Vagina (tissue), 2 donors: Measurements from ENCODE around the gene LRIG2. TPM values are rescaled to one million over a fixed set of nuclear protein-coding genes. Genes with fewer than 3 reads are reported as not detected.

Experiments used
- DNase-seq, 2 donors: peaks; one replicate each; pipeline ENCODE4 v3.0.0-alpha.2; 2017; ENCODE audit errors: extremely low spot score in 2 of 2
- H3K27ac ChIP-seq: fragments of 200-600 bp; sonication (generic); one replicate; pipeline ENCODE4 v1.5.1; 2019
- H3K27me3 ChIP-seq: fragments of 200-600 bp; sonication (generic); one replicate; pipeline ENCODE4 v1.5.1; 2019
- H3K36me3 ChIP-seq, 2 donors: fragments of 200-600 bp; sonication (generic); one replicate each; pipeline ENCODE4 v1.5.1; 2017 to 2019
- H3K4me1 ChIP-seq: fragments of 200-600 bp; sonication (generic); one replicate; pipeline ENCODE4 v1.5.1; 2019
- H3K4me3 ChIP-seq, 2 donors: fragments of 200-600 bp; sonication (generic); 1 replicate in 1 of 2; 2 replicates in 1 of 2; pipeline ENCODE4 v1.5.1; 2016 to 2019
- H3K9me3 ChIP-seq: fragments of 200-600 bp; sonication (generic); one replicate; pipeline ENCODE4 v1.5.1; 2019
- POLR2A ChIP-seq, 2 donors: fragments of 450-650 bp; IDR thresholded peaks; one replicate each; pipeline ENCODE4 v1.6.1; 2017; ENCODE audit warnings: antibody characterized with exemption in 2 of 2, mild to moderate bottlenecking in 2 of 2, moderate library complexity in 2 of 2
- POLR2AphosphoS5 ChIP-seq, 2 donors: sonication (generic); formaldehyde crosslinking; IDR thresholded peaks; one replicate each; pipeline ENCODE4 v1.9.0; 2017; ENCODE audit warnings: antibody characterized with exemption in 2 of 2, mild to moderate bottlenecking in 2 of 2, low read depth in 1 of 2; ENCODE audit not compliant: insufficient read depth in 1 of 2
- intact Hi-C: fragments of 100-400 bp; cut with DNase I; formaldehyde crosslinking; loops from one replicate; pipeline ENCODE4 v1.15.1; 2023
- total RNA-seq: library from RNA; depleted of rRNA; stranded (reverse); fragments of >200 nt; gene quantifications from one replicate; pipeline ENCODE4 v1.2.3, GENCODE V29; 2016
- TF ChIP-seq, protein P1 (sequence below), 3 experiments: fragments of 450-650 bp in 2 of 3; fragments of 200-600 bp in 1 of 3; sonication (generic) in 1 of 3; IDR thresholded peaks; one replicate each; pipeline ENCODE4 v1.5.1; 2017 to 2019; ENCODE audit warnings: antibody characterized with exemption in 3 of 3, mild to moderate bottlenecking in 2 of 3, moderate library complexity in 2 of 3

LRIG2 gene
- total RNA-seq, 1 donor from 2014 or later: 43.0 TPM

DNA sequence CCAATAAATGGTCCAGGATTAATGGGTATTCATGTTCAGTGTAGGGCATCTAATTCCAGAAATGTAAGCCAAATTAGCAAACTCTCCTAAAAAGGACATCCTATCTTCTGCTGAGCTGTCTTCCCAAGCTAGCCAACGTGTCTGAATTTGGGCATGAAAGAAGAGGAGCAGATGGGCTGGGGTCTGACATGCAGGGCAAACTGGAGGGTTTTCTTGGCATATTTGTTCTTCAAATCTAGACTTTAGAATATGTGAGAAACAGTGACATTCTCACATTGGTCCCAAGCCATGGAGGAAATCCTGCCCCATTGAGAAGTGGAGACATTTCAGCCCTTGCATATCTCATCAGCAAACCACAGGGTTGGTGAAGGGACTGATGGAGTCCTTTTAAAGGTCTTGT lies 67.2 kb downstream of the LRIG2 start:
- intact Hi-C loops: loop anchor here (5.0 kb wide), 1 partner anchor 542 kb away; no protein-coding TSS in a partner anchor
- no peaks in the 10 kb centered on the region for H3K27me3 ChIP-seq
- no peaks in the 10 kb centered on the region for H3K9me3 ChIP-seq
- H3K27ac ChIP-seq: no peak overlapping the region
- TF ChIP-seq, protein P1, sequence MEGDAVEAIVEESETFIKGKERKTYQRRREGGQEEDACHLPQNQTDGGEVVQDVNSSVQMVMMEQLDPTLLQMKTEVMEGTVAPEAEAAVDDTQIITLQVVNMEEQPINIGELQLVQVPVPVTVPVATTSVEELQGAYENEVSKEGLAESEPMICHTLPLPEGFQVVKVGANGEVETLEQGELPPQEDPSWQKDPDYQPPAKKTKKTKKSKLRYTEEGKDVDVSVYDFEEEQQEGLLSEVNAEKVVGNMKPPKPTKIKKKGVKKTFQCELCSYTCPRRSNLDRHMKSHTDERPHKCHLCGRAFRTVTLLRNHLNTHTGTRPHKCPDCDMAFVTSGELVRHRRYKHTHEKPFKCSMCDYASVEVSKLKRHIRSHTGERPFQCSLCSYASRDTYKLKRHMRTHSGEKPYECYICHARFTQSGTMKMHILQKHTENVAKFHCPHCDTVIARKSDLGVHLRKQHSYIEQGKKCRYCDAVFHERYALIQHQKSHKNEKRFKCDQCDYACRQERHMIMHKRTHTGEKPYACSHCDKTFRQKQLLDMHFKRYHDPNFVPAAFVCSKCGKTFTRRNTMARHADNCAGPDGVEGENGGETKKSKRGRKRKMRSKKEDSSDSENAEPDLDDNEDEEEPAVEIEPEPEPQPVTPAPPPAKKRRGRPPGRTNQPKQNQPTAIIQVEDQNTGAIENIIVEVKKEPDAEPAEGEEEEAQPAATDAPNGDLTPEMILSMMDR (IDR thresholded peaks at IDR 0.05): no peak
- no peak for TF ChIP-seq POLR2AphosphoS5 (IDR thresholded peaks at IDR 0.05; ENCODE audit: insufficient read depth in 1 of 2, low read depth in 1 of 2)
- no peak for TF ChIP-seq POLR2A (IDR thresholded peaks at IDR 0.05)
- DNase-seq: no peak
- H3K4me3 ChIP-seq: no peak overlapping the region
- H3K36me3 ChIP-seq: no peaks in the 10 kb centered on the region
- H3K4me1 ChIP-seq: peaks cover 28% of the 10 kb centered on the region

DNA sequence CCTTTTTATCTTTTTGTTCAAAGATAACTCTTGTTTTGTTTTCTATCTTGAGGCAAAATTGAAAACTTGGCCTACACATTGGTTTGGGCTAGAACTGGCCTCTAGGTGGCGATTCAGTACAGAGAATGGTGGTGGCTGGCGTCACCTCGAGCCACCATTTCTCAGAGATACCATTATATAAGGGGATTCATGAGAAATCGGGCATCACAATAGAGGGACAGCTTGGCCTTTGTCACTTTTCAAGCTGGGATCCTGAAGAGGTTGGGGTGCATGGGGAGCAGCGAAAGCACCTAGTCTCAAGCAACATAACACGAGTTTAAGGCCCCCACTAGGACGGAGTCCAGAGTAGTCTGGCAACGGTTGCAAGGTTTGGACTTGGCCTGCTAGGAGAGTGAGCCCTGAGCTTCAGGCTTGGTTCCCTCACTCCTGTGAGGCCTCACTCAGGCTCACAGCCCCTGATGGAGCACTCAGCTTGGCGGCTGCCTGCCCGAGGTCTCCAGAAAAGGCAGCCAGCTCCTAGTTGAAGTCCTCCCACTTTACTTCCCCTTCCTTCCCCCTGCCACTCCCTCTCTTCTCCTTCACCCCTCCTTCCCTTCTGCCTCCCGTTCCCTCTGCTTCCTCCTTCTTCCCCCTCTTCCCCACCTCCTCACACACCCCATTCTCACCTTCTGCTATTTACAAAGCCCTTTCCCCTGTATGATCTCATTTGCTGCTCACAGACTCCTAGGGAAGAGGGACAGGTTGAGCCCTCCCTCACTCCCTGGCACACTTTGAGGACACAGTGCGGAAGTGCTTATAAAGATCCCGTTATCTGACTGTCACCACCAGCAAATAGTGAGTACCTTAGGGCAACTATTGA lies 67.8 kb downstream of the LRIG2 start:
- no peaks in the 10 kb centered on the region for H3K27me3 ChIP-seq
- TF ChIP-seq POLR2A (IDR thresholded peaks at IDR 0.05): no peak
- TF ChIP-seq, protein P1 (IDR thresholded peaks at IDR 0.05): peak; percentile 54 to 74 (median 72)
- peaks cover 28% of the 10 kb centered on the region for H3K4me1 ChIP-seq
- DNase-seq: no peak
- no peak overlapping the region for H3K4me3 ChIP-seq
- H3K9me3 ChIP-seq: no peaks in the 10 kb centered on the region
- H3K27ac ChIP-seq: no peak overlapping the region
- intact Hi-C loops: loop anchor here (5.0 kb wide), 1 partner anchor 541 kb away; no protein-coding TSS in a partner anchor
- no peaks in the 10 kb centered on the region for H3K36me3 ChIP-seq

DNA sequence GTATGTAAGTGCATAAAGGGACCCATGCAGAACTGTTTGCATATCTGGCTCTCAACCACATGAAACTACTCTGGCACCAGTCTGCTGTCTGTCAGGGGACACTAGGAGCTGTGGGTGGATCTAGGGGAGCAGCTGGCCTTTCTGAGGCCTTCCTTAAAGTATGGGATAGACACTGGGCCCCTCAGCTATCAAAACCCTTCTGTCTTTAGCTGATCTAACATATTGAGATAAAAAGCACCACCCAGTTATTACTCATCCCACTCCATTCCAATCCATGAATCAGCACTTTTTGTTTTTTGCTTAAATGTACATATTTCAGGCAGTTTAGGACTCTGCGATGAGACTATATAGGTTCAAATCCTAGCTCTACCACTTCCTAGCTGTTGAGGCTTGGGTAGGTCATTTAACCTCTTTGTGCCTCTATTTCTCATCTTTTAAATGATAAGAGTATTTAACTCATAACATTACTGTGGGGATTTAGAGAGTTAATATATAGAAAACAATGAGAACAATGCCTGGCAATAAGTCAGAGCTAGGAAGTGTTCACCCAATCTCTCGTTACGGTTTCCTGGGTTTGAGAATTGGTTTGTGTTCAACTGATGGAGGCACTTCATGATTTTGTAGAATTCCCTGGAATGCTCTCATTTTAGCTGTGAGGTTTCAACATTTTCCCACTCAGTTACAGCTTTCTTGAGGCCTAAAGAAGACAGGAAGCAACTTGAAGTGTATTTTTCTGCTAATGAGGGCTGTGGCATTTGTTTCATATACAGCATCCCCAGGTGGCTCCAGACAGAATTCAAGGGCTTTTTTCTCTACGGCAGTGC lies 68.9 kb downstream of the LRIG2 start:
- no peak for DNase-seq
- intact Hi-C loops: loop anchor here (5.0 kb wide), 1 partner anchor 540 kb away; no protein-coding TSS in a partner anchor
- H3K4me1 ChIP-seq: peaks cover 28% of the 10 kb centered on the region
- no peaks in the 10 kb centered on the region for H3K9me3 ChIP-seq
- no peaks in the 10 kb centered on the region for H3K27me3 ChIP-seq
- H3K36me3 ChIP-seq: no peaks in the 10 kb centered on the region
- no peak overlapping the region for H3K27ac ChIP-seq
- H3K4me3 ChIP-seq: no peak overlapping the region
- no peak for TF ChIP-seq POLR2AphosphoS5 (IDR thresholded peaks at IDR 0.05; ENCODE audit: insufficient read depth in 1 of 2, low read depth in 1 of 2)

DNA sequence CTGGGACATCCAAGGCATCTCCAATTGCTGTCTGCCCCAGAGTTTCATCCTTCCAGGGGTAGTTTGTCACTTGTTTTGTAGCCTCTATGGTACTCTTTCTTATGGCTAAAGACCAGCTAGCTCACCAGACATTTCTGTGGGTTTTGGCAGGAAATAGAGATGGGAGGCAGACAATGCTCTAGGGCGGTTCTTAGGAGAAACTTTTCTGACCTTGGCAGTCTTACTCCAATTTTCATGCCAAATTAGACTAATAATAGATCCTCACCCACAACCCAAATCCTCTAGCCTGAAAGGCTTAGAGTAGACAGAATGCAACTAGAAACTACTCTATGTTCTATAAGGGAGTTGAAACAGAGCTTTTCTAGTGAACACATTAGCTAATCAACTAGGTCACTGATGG lies 69.8 kb downstream of the LRIG2 start:
- Histone ChIP-seq H3K4me1 (peaks cover 28% of the 10 kb centered on the region), H3K9me3 (no peaks in the 10 kb centered on the region), H3K36me3 (no peaks in the 10 kb centered on the region), H3K27me3 (no peaks in the 10 kb centered on the region), H3K4me3 (no peak overlapping the region), H3K27ac (no peak overlapping the region)
- TF ChIP-seq POLR2AphosphoS5 (IDR thresholded peaks at IDR 0.05; ENCODE audit: insufficient read depth in 1 of 2, low read depth in 1 of 2): no peak
- TF ChIP-seq, protein P1 (IDR thresholded peaks at IDR 0.05): no peak
- TF ChIP-seq POLR2A (IDR thresholded peaks at IDR 0.05): no peak
- intact Hi-C loops: loop anchor here (5.0 kb wide), 1 partner anchor 540 kb away; no protein-coding TSS in a partner anchor
- DNase-seq: no peak

DNA sequence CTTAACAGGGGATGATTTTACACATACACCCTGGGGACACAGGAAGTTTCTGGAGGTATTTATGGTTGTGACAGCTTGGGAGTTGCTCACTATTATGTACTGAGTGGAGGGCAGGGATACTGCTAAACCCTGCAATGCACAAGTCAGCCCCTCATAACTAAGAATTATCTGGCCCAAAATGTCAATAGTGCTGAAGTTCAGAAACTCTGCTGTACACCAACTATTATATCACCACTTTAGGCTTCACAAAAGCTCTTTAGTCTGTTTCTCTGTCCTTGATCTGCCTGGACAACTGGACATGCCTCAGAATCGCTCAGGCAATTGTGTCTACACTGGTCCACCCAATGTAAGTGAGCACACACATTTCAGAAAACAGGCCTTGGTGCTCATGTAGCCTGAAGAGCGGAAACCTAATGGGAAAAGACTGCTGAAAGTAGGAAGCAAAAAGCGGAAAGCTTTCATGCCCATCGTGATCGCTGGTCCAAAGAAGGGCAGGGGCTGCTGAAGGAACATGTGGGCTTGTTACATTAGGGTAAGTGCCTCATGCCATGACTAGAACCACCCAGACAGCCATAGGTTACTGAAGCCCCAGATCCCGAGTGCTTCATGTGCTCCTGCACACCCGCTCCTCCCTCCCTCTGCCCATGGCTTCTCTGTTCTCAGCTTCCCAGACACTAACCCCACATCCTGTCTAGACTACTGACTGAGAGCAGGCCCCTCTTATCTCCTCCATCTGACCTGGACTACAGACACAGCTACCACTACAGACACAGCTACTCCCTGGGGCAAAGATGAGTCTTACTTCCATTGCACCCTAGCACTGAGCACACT lies 73.5 kb downstream of the LRIG2 start:
- no peaks in the 10 kb centered on the region for H3K36me3 ChIP-seq
- DNase-seq: no peak
- no peak overlapping the region for H3K27ac ChIP-seq
- no peak overlapping the region for H3K4me3 ChIP-seq
- H3K4me1 ChIP-seq: peaks cover 20% of the 10 kb centered on the region
- H3K27me3 ChIP-seq: no peaks in the 10 kb centered on the region
- H3K9me3 ChIP-seq: no peaks in the 10 kb centered on the region
- TF ChIP-seq POLR2AphosphoS5 (IDR thresholded peaks at IDR 0.05; ENCODE audit: insufficient read depth in 1 of 2, low read depth in 1 of 2) (no peak), POLR2A (IDR thresholded peaks at IDR 0.05) (no peak)
- TF ChIP-seq, protein P1 (IDR thresholded peaks at IDR 0.05): no peak
- intact Hi-C loops: no loop called here
